Gastrocnemius medialis (tissue), 4 donors: Measurements from ENCODE around the gene NINJ2.

Experiments
- POLR2A ChIP-seq, 2 donors: fragments of 450-650 bp; IDR thresholded peaks; one replicate each; pipeline ENCODE4 v1.6.1; 2017; ENCODE audit warnings: antibody characterized with exemption in 2 of 2, mild to moderate bottlenecking in 2 of 2, moderate library complexity in 2 of 2
- TF ChIP-seq, protein P1 (sequence below), 5 experiments: fragments of 450-650 bp in 3 of 5; fragments of 200-600 bp in 2 of 5; sonication (generic) in 2 of 5; IDR thresholded peaks in 4 of 5; conservative IDR thresholded peaks in 1 of 5; 1 replicate in 4 of 5; 2 replicates in 1 of 5; pipeline ENCODE4 v1.5.1; 2016 to 2019; ENCODE audit warnings: antibody characterized with exemption in 5 of 5, mild to moderate bottlenecking in 3 of 5, moderate library complexity in 3 of 5

DNA sequence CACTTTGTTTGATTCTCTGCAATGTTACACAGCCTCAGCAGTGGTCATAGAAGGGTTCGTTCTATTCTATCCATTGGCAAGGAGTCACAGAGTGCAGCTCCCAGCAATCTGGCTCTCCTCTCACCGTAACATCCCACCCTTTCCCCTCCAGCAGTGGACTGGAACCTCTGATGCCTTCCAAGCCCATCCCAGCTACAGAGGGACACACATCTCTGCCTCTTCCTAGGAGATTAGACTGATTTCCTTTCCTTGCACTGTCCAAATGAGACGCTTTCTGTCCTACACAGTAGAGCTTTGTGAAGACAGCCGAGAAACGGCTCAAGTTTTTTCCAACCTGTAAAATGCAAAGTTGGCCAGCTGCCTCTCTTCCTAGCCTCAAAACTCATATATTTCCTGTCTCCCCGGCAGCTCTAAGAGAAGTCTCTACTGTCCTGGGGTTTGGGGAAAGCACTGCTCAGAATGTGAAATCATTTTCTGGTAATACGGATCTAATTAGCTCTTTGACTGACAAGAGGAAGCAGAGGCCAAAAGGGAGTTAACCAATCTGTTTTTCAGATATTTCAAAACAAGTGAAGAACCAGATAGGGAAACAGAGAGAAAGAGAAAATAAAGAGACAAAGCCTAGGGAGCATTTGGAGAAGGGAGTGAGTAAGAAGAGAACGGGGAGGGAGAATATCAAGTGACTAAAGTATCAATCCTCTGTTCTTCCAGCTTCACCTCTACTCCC lies 516 bp downstream of the NINJ2 start:
- TF ChIP-seq, protein P1, sequence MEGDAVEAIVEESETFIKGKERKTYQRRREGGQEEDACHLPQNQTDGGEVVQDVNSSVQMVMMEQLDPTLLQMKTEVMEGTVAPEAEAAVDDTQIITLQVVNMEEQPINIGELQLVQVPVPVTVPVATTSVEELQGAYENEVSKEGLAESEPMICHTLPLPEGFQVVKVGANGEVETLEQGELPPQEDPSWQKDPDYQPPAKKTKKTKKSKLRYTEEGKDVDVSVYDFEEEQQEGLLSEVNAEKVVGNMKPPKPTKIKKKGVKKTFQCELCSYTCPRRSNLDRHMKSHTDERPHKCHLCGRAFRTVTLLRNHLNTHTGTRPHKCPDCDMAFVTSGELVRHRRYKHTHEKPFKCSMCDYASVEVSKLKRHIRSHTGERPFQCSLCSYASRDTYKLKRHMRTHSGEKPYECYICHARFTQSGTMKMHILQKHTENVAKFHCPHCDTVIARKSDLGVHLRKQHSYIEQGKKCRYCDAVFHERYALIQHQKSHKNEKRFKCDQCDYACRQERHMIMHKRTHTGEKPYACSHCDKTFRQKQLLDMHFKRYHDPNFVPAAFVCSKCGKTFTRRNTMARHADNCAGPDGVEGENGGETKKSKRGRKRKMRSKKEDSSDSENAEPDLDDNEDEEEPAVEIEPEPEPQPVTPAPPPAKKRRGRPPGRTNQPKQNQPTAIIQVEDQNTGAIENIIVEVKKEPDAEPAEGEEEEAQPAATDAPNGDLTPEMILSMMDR (IDR thresholded peaks at IDR 0.05 in 4 of 5, conservative IDR thresholded peaks at IDR 0.05 in 1 of 5) = no peak
- no peak for TF ChIP-seq POLR2A (IDR thresholded peaks at IDR 0.05)
